ENCODE measurements around the gene PINLYP. TPM values are rescaled to one million over a fixed set of nuclear protein-coding genes. Genes with fewer than 3 reads are reported as not detected.

PINLYP gene
- total RNA-seq, 1 experiment from 2014 or later: 6.4 TPM

DNA sequence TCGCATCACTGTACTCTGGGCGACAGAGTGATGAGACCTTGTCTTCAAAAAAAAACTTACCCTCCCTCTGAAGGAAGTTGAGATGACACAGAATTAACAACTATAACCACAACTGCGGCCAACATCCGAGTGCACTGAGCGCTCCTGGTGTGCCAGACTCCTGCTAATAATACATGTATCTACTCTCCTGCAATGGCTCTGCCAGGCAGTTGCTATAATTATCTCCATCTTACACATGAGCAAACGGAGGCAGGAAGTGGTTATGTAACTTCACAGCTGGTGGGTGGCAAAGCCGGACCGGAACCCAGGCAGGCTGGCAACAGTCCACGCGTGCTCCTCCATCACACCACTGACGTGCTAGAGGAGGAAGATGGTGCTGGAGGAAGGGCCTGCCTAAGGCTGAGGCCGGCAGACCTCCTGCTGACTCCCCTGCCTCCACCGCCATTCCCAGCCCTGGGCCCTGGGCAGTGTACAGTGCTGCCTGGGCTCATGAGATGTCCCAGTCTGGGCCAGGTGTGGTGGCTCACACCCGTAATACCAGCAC lies 12.8 kb upstream of the PINLYP start (continued):
- TF ChIP-seq FOXP1 (CRISPR knock-in tag; IDR thresholded peaks at IDR 0.05; ENCODE audit: borderline replicate concordance) (no peak), ZNF671 (CRISPR knock-in tag; IDR thresholded peaks at IDR 0.05) (no peak), GABPB1 (CRISPR knock-in tag; IDR thresholded peaks at IDR 0.05) (no peak)
- TF ChIP-seq, protein P1, sequence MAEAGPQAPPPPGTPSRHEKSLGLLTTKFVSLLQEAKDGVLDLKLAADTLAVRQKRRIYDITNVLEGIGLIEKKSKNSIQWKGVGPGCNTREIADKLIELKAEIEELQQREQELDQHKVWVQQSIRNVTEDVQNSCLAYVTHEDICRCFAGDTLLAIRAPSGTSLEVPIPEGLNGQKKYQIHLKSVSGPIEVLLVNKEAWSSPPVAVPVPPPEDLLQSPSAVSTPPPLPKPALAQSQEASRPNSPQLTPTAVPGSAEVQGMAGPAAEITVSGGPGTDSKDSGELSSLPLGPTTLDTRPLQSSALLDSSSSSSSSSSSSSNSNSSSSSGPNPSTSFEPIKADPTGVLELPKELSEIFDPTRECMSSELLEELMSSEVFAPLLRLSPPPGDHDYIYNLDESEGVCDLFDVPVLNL (CRISPR knock-in tag; IDR thresholded peaks at IDR 0.05; ENCODE audit: borderline replicate concordance, low read depth): no peak
- TF ChIP-seq, protein P2, sequence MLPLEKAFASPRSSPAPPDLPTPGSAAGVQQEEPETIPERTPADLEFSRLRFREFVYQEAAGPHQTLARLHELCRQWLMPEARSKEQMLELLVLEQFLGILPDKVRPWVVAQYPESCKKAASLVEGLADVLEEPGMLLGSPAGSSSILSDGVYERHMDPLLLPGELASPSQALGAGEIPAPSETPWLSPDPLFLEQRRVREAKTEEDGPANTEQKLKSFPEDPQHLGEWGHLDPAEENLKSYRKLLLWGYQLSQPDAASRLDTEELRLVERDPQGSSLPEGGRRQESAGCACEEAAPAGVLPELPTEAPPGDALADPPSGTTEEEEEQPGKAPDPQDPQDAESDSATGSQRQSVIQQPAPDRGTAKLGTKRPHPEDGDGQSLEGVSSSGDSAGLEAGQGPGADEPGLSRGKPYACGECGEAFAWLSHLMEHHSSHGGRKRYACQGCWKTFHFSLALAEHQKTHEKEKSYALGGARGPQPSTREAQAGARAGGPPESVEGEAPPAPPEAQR (CRISPR knock-in tag; IDR thresholded peaks at IDR 0.05): no peak
- TF ChIP-seq, protein P3, sequence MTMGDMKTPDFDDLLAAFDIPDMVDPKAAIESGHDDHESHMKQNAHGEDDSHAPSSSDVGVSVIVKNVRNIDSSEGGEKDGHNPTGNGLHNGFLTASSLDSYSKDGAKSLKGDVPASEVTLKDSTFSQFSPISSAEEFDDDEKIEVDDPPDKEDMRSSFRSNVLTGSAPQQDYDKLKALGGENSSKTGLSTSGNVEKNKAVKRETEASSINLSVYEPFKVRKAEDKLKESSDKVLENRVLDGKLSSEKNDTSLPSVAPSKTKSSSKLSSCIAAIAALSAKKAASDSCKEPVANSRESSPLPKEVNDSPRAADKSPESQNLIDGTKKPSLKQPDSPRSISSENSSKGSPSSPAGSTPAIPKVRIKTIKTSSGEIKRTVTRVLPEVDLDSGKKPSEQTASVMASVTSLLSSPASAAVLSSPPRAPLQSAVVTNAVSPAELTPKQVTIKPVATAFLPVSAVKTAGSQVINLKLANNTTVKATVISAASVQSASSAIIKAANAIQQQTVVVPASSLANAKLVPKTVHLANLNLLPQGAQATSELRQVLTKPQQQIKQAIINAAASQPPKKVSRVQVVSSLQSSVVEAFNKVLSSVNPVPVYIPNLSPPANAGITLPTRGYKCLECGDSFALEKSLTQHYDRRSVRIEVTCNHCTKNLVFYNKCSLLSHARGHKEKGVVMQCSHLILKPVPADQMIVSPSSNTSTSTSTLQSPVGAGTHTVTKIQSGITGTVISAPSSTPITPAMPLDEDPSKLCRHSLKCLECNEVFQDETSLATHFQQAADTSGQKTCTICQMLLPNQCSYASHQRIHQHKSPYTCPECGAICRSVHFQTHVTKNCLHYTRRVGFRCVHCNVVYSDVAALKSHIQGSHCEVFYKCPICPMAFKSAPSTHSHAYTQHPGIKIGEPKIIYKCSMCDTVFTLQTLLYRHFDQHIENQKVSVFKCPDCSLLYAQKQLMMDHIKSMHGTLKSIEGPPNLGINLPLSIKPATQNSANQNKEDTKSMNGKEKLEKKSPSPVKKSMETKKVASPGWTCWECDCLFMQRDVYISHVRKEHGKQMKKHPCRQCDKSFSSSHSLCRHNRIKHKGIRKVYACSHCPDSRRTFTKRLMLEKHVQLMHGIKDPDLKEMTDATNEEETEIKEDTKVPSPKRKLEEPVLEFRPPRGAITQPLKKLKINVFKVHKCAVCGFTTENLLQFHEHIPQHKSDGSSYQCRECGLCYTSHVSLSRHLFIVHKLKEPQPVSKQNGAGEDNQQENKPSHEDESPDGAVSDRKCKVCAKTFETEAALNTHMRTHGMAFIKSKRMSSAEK (CRISPR knock-in tag; IDR thresholded peaks at IDR 0.05; ENCODE audit: borderline replicate concordance): no peak
- TF ChIP-seq, protein P4, sequence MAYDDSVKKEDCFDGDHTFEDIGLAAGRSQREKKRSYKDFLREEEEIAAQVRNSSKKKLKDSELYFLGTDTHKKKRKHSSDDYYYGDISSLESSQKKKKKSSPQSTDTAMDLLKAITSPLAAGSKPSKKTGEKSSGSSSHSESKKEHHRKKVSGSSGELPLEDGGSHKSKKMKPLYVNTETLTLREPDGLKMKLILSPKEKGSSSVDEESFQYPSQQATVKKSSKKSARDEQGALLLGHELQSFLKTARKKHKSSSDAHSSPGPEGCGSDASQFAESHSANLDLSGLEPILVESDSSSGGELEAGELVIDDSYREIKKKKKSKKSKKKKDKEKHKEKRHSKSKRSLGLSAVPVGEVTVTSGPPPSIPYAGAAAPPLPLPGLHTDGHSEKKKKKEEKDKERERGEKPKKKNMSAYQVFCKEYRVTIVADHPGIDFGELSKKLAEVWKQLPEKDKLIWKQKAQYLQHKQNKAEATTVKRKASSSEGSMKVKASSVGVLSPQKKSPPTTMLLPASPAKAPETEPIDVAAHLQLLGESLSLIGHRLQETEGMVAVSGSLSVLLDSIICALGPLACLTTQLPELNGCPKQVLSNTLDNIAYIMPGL (CRISPR knock-in tag; IDR thresholded peaks at IDR 0.05): no peak
- TF ChIP-seq, protein P5, sequence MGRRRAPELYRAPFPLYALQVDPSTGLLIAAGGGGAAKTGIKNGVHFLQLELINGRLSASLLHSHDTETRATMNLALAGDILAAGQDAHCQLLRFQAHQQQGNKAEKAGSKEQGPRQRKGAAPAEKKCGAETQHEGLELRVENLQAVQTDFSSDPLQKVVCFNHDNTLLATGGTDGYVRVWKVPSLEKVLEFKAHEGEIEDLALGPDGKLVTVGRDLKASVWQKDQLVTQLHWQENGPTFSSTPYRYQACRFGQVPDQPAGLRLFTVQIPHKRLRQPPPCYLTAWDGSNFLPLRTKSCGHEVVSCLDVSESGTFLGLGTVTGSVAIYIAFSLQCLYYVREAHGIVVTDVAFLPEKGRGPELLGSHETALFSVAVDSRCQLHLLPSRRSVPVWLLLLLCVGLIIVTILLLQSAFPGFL (CRISPR knock-in tag; IDR thresholded peaks at IDR 0.05; ENCODE audit: borderline replicate concordance): no peak

DNA sequence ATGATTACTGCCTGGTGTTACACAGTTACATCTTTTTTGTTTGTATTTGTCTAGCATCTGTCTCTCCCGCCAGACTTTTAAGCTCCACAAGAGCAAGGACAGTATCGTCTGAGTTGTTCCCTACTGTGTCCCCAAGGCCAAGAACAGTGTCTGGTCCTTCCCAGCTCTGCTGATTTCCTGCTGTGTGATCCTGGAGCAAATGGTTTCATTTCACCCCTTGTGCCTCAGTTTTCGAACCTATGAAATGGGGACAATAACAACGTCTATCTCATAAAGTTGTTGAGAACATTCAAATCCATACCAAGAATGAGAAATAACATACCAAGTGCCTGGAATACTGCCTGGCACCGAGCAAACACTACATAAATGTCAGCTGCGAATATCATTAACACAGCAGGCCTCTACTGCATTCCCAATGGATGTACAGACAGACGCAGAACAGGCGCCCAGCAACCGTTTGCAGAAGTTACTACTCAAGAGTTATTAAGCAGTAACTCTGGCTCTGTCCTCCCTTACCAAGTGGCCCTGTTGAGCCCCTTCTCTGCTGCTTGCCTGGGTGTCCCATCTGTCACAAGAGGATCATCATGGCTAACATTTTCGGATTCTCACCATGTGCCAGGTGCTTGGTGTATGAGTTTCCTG lies 11.7 kb upstream of the PINLYP start:
- peak overlapping the region; percentile 23; the same call in 1 of the 2 replicates for H3K27ac Mint-ChIP-seq
- H3K36me3 Mint-ChIP-seq: peaks cover 6% of the 10 kb centered on the region; the same call in 1 of the 2 replicates
- TF ChIP-seq NFE2L1 (CRISPR knock-in tag; IDR thresholded peaks at IDR 0.05): no peak
- TF ChIP-seq, protein P6, sequence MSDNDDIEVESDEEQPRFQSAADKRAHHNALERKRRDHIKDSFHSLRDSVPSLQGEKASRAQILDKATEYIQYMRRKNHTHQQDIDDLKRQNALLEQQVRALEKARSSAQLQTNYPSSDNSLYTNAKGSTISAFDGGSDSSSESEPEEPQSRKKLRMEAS (CRISPR knock-in tag; IDR thresholded peaks at IDR 0.05): no peak
- no peak overlapping the region for H3K4me3 Mint-ChIP-seq
- DNase-seq (ENCODE audit: low spot score): no peak
- no peak for ATAC-seq
- no peaks in the 10 kb centered on the region for H3K9me3 Mint-ChIP-seq
- no peaks in the 10 kb centered on the region for H3K4me1 Mint-ChIP-seq
- POLR2A ChIA-PET: no interaction called here
- CTCF ChIA-PET: interaction anchor here (1.2 to 3.4 kb wide), 2 partner anchors 9 to 31 kb away, joined by 4 to 20 read pairs; no protein-coding TSS in a partner anchor
- no peaks in the 10 kb centered on the region for H3K27me3 Mint-ChIP-seq (ENCODE audit: low read depth)

DNA sequence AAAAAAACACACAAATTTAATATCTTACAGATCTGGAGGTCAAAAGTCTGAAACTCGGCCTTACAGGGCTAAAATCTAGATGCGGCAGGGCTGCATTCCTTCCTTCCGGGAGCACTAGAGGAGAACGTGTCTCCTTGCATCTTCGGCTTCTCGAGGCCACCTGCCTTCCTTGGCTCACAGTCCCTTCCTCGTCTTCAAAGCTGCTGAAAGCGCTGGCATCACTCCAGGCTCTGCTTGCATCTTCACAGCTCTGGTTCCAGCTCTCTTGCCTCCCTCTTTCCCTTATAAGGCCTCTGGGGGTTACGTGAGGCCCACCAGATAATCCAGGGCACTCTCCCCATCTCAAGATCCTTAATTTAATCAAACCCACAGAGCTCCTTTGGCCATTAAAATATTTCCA lies 10.8 kb upstream of the PINLYP start:
- Mint-ChIP-seq H3K9me3 (no peaks in the 10 kb centered on the region), H3K27me3 (ENCODE audit: low read depth) (no peaks in the 10 kb centered on the region), H3K4me1 (peaks cover 2% of the 10 kb centered on the region), H3K27ac (no peak overlapping the region), H3K4me3 (no peak overlapping the region), H3K36me3 (peaks cover 6% of the 10 kb centered on the region; the same call in 1 of the 2 replicates)
- no peak for DNase-seq (ENCODE audit: low spot score)
- ChIA-PET CTCF (interaction anchor here (1.8 to 3.4 kb wide), 2 partner anchors 10 to 30 kb away, joined by 7 to 20 read pairs; no protein-coding TSS in a partner anchor), POLR2A (no interaction called here)
- no peak for ATAC-seq
- TF ChIP-seq ELF4 (CRISPR knock-in tag; IDR thresholded peaks at IDR 0.05; ENCODE audit: low read depth): no peak
- TF ChIP-seq, protein P7, sequence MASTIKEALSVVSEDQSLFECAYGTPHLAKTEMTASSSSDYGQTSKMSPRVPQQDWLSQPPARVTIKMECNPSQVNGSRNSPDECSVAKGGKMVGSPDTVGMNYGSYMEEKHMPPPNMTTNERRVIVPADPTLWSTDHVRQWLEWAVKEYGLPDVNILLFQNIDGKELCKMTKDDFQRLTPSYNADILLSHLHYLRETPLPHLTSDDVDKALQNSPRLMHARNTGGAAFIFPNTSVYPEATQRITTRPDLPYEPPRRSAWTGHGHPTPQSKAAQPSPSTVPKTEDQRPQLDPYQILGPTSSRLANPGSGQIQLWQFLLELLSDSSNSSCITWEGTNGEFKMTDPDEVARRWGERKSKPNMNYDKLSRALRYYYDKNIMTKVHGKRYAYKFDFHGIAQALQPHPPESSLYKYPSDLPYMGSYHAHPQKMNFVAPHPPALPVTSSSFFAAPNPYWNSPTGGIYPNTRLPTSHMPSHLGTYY (CRISPR knock-in tag; IDR thresholded peaks at IDR 0.05): no peak
- TF ChIP-seq, protein P1 (CRISPR knock-in tag; IDR thresholded peaks at IDR 0.05; ENCODE audit: borderline replicate concordance, low read depth): no peak
- TF ChIP-seq, protein P8, sequence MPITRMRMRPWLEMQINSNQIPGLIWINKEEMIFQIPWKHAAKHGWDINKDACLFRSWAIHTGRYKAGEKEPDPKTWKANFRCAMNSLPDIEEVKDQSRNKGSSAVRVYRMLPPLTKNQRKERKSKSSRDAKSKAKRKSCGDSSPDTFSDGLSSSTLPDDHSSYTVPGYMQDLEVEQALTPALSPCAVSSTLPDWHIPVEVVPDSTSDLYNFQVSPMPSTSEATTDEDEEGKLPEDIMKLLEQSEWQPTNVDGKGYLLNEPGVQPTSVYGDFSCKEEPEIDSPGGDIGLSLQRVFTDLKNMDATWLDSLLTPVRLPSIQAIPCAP (CRISPR knock-in tag; IDR thresholded peaks at IDR 0.05): no peak
- TF ChIP-seq RELA (CRISPR knock-in tag; IDR thresholded peaks at IDR 0.05; ENCODE audit: borderline replicate concordance): no peak
- TF ChIP-seq ZNF423 (CRISPR knock-in tag; IDR thresholded peaks at IDR 0.05): no peak
- TF ChIP-seq FOXK1 (CRISPR knock-in tag; IDR thresholded peaks at IDR 0.05): no peak
- no peak for TF ChIP-seq ATF1 (CRISPR knock-in tag; IDR thresholded peaks at IDR 0.05)

Measured in WTC11 (cell line).